Prostate gland (tissue), 2 donors: ENCODE results near the gene ATP7B. TPM values are rescaled to one million over a fixed set of nuclear protein-coding genes. Genes with fewer than 3 reads are reported as not detected.

Experiments used
- DNase-seq: peaks from one replicate; pipeline ENCODE4 v3.0.0-alpha.2; 2019; ENCODE audit warnings: low spot score
- H3K27ac ChIP-seq, 2 donors: fragments of 200-600 bp; sonication (generic); 2 replicates each; pipeline ENCODE4 v1.5.1; 2017 to 2019
- H3K27me3 ChIP-seq: fragments of 200-600 bp; sonication (generic); replicated peaks from 2 replicates; pipeline ENCODE4 v1.5.1; 2019; ENCODE audit not compliant: insufficient read depth
- H3K36me3 ChIP-seq, 2 donors: fragments of 200-600 bp; sonication (generic); 1 replicate in 1 of 2; 2 replicates in 1 of 2; pipeline versions ENCODE4 v1.5.1 to v1.8.1; 2017 to 2019
- H3K4me1 ChIP-seq: fragments of 200-600 bp; sonication (generic); replicated peaks from 2 replicates; pipeline ENCODE4 v1.5.1; 2019
- H3K4me3 ChIP-seq, 2 donors: fragments of 200-600 bp; sonication (generic); 2 replicates each; pipeline ENCODE4 v1.5.1; 2017 to 2019
- H3K9me3 ChIP-seq: fragments of 200-600 bp; sonication (generic); 2 replicates; pipeline ENCODE4 v1.5.1; 2017
- CTCF ChIP-seq, 4 experiments: fragments of 200-600 bp in 2 of 4; fragments of 450-650 bp in 2 of 4; sonication (generic) in 2 of 4; IDR thresholded peaks; 1 replicate in 3 of 4; 2 replicates in 1 of 4; pipeline ENCODE4 v1.5.1; 2016 to 2019; ENCODE audit warnings: antibody characterized with exemption in 4 of 4, mild to moderate bottlenecking in 2 of 4, moderate library complexity in 2 of 4
- POLR2A ChIP-seq: fragments of 450-650 bp; IDR thresholded peaks from one replicate; pipeline ENCODE4 v1.6.1; 2016; ENCODE audit warnings: antibody characterized with exemption, mild to moderate bottlenecking
- POLR2AphosphoS5 ChIP-seq: sonication (generic); formaldehyde crosslinking; IDR thresholded peaks from one replicate; pipeline ENCODE4 v1.6.1; 2017; ENCODE audit warnings: antibody characterized with exemption
- WGBS: methylation state at CpG from one replicate; pipeline ENCODE4 v1.1.5; 2018; 5-methylcytosine and 5-hydroxymethylcytosine counted together
- intact Hi-C: fragments of 100-400 bp; cut with DNase I; formaldehyde crosslinking; loops from one replicate; pipeline ENCODE4 v1.14.2; 2022
- total RNA-seq, 2 donors: library from RNA; depleted of rRNA; stranded (reverse); fragments of >200 nt; gene quantifications; one replicate each; pipeline ENCODE4 v1.1.0, GENCODE V29; 2016

ATP7B gene
- total RNA-seq, 2 donors from 2014 or later = 6.2 to 8.2 TPM

- intact Hi-C loops = loop anchor here (5.0 kb wide), 1 partner anchor 128 kb away; the partner anchor contains the start of gene NEK5
- Histone ChIP-seq H3K27ac (peak overlapping the region; percentile 66 to 74), H3K36me3 (no peaks in the 10 kb centered on the region), H3K27me3 (no peaks in the 10 kb centered on the region), H3K4me3 (peak overlapping the region in 1 of 2 donors; percentile 11), H3K4me1 (peaks cover 17% of the 10 kb centered on the region), H3K9me3 (no peaks in the 10 kb centered on the region)
- WGBS = 30% methylated on average over 6 of the region's 6 CpGs
- no peak for DNase-seq
- TF ChIP-seq POLR2AphosphoS5 (no peak), POLR2A (no peak), CTCF (IDR thresholded peaks at IDR 0.05) (no peak)
Measured at GRCh38 chr13:51998723-51999509, 12.3 kb downstream of the ATP7B start.

GRCh38 chr13:51997641-51998330, 13.5 kb downstream of the ATP7B start:
- Histone ChIP-seq H3K9me3 (no peaks in the 10 kb centered on the region), H3K27me3 (no peaks in the 10 kb centered on the region), H3K36me3 (no peaks in the 10 kb centered on the region), H3K4me3 (no peak overlapping the region), H3K27ac (no peak overlapping the region), H3K4me1 (peaks cover 17% of the 10 kb centered on the region)
- DNase-seq = no peak
- TF ChIP-seq POLR2AphosphoS5 (no peak), POLR2A (no peak), CTCF (IDR thresholded peaks at IDR 0.05) (no peak)
- WGBS = 73% methylated on average over 8 of the region's 8 CpGs
- intact Hi-C loops = loop anchor here (5.0 kb wide), 1 partner anchor 130 kb away; the partner anchor contains the start of gene NEK5

- 95% methylated on average over 2 of the region's 2 CpGs for WGBS
- intact Hi-C loops = loop anchor here (5.0 kb wide), 1 partner anchor 130 kb away; the partner anchor contains the start of gene NEK5
- H3K4me1 ChIP-seq = peaks cover 17% of the 10 kb centered on the region
Measured at GRCh38 chr13:51997186-51997585, 14.1 kb downstream of the ATP7B start.

GRCh38 chr13:51996641-51997040, 14.6 kb downstream of the ATP7B start:
- Histone ChIP-seq H3K9me3 (no peaks in the 10 kb centered on the region), H3K27me3 (no peaks in the 10 kb centered on the region), H3K27ac (peak overlapping the region; percentile 50 to 56), H3K4me3 (no peak overlapping the region), H3K4me1 (peaks cover 17% of the 10 kb centered on the region), H3K36me3 (no peaks in the 10 kb centered on the region)
- intact Hi-C loops = loop anchor here (5.0 kb wide), 1 partner anchor 131 kb away; the partner anchor contains the start of gene NEK5
- TF ChIP-seq CTCF (IDR thresholded peaks at IDR 0.05) = no peak
- no peak for TF ChIP-seq POLR2AphosphoS5
- no peak for TF ChIP-seq POLR2A
- WGBS = 92% methylated on average over 4 of the region's 4 CpGs
- DNase-seq = no peak

More at GRCh38 chr13:51997186-51997585, 14.1 kb downstream of the ATP7B start:
- no peak for TF ChIP-seq POLR2A
- no peak for TF ChIP-seq CTCF (IDR thresholded peaks at IDR 0.05)
- no peak for TF ChIP-seq POLR2AphosphoS5
- H3K36me3 ChIP-seq = no peaks in the 10 kb centered on the region
- no peaks in the 10 kb centered on the region for H3K9me3 ChIP-seq
- no peak for DNase-seq
- no peak overlapping the region for H3K27ac ChIP-seq
- H3K27me3 ChIP-seq = no peaks in the 10 kb centered on the region
- H3K4me3 ChIP-seq = no peak overlapping the region
